MM.1S (cell line): Measurements from ENCODE around the gene GSE1.

Source experiments
- DNase-seq: peaks from one replicate; pipeline ENCODE4 v3.0.0-alpha.2; 2015
- H2AFZ ChIP-seq: fragments of 300-600 bp; sonication (generic); 2 replicates; pipeline ENCODE4 v1.6.0; 2016; ENCODE audit warnings: antibody characterized with exemption, low read length
- H3F3A ChIP-seq: fragments of 300-600 bp; sonication (generic); 2 replicates; pipeline ENCODE4 v1.6.1; 2016; ENCODE audit warnings: mild to moderate bottlenecking, antibody characterized with exemption, low read length, moderate library complexity, mixed read lengths; ENCODE audit not compliant: insufficient read depth
- H3K27ac ChIP-seq: fragments of 300-600 bp; sonication (generic); 2 replicates; pipeline ENCODE4 v1.5.1; 2016; ENCODE audit warnings: mild to moderate bottlenecking, low read length
- H3K27me3 ChIP-seq: fragments of 300-600 bp; sonication (generic); replicated peaks from 2 replicates; pipeline ENCODE4 v1.6.0; 2016; ENCODE audit warnings: low read length; ENCODE audit not compliant: insufficient read depth
- H3K36me3 ChIP-seq: fragments of 300-600 bp; sonication (generic); replicated peaks from 2 replicates; pipeline ENCODE4 v1.6.1; 2016; ENCODE audit warnings: mild to moderate bottlenecking, low read length, mixed read lengths; ENCODE audit not compliant: insufficient read depth
- H3K4me1 ChIP-seq: fragments of 300-600 bp; sonication (generic); 2 replicates; pipeline ENCODE4 v1.6.1; 2016; ENCODE audit warnings: low read length, mixed read lengths
- H3K4me2 ChIP-seq: fragments of 300-600 bp; sonication (generic); 2 replicates; pipeline ENCODE4 v1.6.0; 2016; ENCODE audit warnings: low read depth, low read length
- H3K4me3 ChIP-seq: fragments of 300-600 bp; sonication (generic); 2 replicates; pipeline ENCODE4 v1.5.1; 2016; ENCODE audit warnings: low read length, mixed read lengths
- H3K79me2 ChIP-seq: fragments of 300-600 bp; sonication (generic); 2 replicates; pipeline ENCODE4 v1.6.1; 2016; ENCODE audit warnings: mixed run types, low read length, mixed read lengths
- H3K9ac ChIP-seq: fragments of 300-600 bp; sonication (generic); 2 replicates; pipeline ENCODE4 v1.6.1; 2016; ENCODE audit warnings: low read length, mixed read lengths
- H3K9me2 ChIP-seq: fragments of 300-600 bp; sonication (generic); replicated peaks from 2 replicates; pipeline ENCODE4 v1.6.1; 2016; ENCODE audit warnings: mild to moderate bottlenecking, low read length, mixed read lengths; ENCODE audit not compliant: insufficient read depth
- H3K9me3 ChIP-seq: fragments of 300-600 bp; sonication (generic); replicated peaks from 2 replicates; pipeline ENCODE4 v1.6.1; 2016; ENCODE audit warnings: mild to moderate bottlenecking, low read length, mixed read lengths; ENCODE audit not compliant: insufficient read depth
- H4K20me1 ChIP-seq: fragments of 300-600 bp; sonication (generic); 2 replicates; pipeline ENCODE4 v1.6.1; 2016; ENCODE audit warnings: mild to moderate bottlenecking, low read length, moderate library complexity, mixed read lengths; ENCODE audit not compliant: insufficient read depth
- CTCF ChIP-seq: fragments of 300-600 bp; sonication (generic); IDR thresholded peaks from 2 replicates; pipeline ENCODE4 v1.5.1; 2016; ENCODE audit warnings: antibody characterized with exemption, low read length, mixed read lengths
- EZH2 ChIP-seq: fragments of 300-600 bp; sonication (generic); optimal IDR thresholded peaks from 2 replicates; pipeline ENCODE3; 2017; ENCODE audit warnings: low read depth, mild to moderate bottlenecking, antibody characterized with exemption, low read length, mixed read lengths
- EZH2phosphoT487 ChIP-seq: fragments of 300-600 bp; sonication (generic); IDR thresholded peaks from 2 replicates; pipeline ENCODE4 v1.6.1; 2018; ENCODE audit warnings: antibody characterized with exemption, low read length

The GSE1 gene

DNA sequence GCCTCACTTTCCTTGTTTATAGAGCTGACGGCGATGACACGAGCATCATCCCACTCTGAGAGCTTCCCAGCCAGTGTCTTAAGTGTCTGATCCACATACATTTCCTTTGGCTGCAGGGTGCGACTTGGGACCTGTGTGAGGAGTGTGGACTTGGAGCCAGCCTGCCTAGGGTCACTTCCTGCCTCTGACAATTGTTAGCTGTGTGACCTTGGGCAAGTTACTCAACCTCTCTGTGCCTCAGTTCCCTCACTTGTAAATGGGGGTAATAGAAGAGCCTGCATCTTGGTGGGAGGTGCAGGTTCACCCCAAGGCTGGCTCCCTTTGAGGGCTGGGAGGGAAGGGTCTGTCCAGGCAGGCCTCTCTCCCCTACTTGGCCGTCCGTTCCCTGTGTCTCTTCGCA lies 27.4 kb upstream of the GSE1 start:
- no peaks in the 10 kb centered on the region for H3K27me3 ChIP-seq
- H3K4me2 ChIP-seq = no peak overlapping the region
- H3K9me3 ChIP-seq = no peaks in the 10 kb centered on the region
- TF ChIP-seq EZH2phosphoT487 = no peak
- TF ChIP-seq EZH2 = no peak
- TF ChIP-seq CTCF = no peak
- H3F3A ChIP-seq = no peaks in the 10 kb centered on the region
- H2AFZ ChIP-seq = no peak overlapping the region
- no peaks in the 10 kb centered on the region for H3K9me2 ChIP-seq
- no peaks in the 10 kb centered on the region for H4K20me1 ChIP-seq
- no peaks in the 10 kb centered on the region for H3K36me3 ChIP-seq
- H3K27ac ChIP-seq = no peak overlapping the region
- no peak overlapping the region for H3K4me3 ChIP-seq
- DNase-seq = no peak
- no peaks in the 10 kb centered on the region for H3K4me1 ChIP-seq
- peaks cover 57% of the 10 kb centered on the region for H3K79me2 ChIP-seq
- no peak overlapping the region for H3K9ac ChIP-seq

- peaks cover 49% of the 10 kb centered on the region for H3K79me2 ChIP-seq
- no peaks in the 10 kb centered on the region for H3K4me1 ChIP-seq
- H3K9ac ChIP-seq = no peak overlapping the region
- H4K20me1 ChIP-seq = no peaks in the 10 kb centered on the region
- H3K27ac ChIP-seq = no peak overlapping the region
- H3K9me2 ChIP-seq = no peaks in the 10 kb centered on the region
- no peaks in the 10 kb centered on the region for H3F3A ChIP-seq
- H3K9me3 ChIP-seq = no peaks in the 10 kb centered on the region
- H3K27me3 ChIP-seq = no peaks in the 10 kb centered on the region
- no peak overlapping the region for H3K4me2 ChIP-seq
- H2AFZ ChIP-seq = no peak overlapping the region
- H3K4me3 ChIP-seq = no peak overlapping the region
- no peak for DNase-seq
- TF ChIP-seq CTCF (no peak), EZH2phosphoT487 (no peak), EZH2 (no peak)
- no peaks in the 10 kb centered on the region for H3K36me3 ChIP-seq
These were observed 26.6 kb upstream of the GSE1 start for GRCh38 chr16:85586380-85587104.

- Histone ChIP-seq H4K20me1 (no peaks in the 10 kb centered on the region), H3K4me1 (no peaks in the 10 kb centered on the region), H3K9ac (no peak overlapping the region), H3K9me3 (no peaks in the 10 kb centered on the region), H3K79me2 (peaks cover 38% of the 10 kb centered on the region), H3K27me3 (no peaks in the 10 kb centered on the region), H3F3A (no peaks in the 10 kb centered on the region), H3K4me2 (no peak overlapping the region), H3K36me3 (no peaks in the 10 kb centered on the region), H3K4me3 (no peak overlapping the region), H3K9me2 (no peaks in the 10 kb centered on the region), H3K27ac (no peak overlapping the region), H2AFZ (no peak overlapping the region)
- no peak for DNase-seq
- TF ChIP-seq CTCF (no peak), EZH2phosphoT487 (no peak), EZH2 (no peak)
These were observed 25.2 kb upstream of the GSE1 start for GRCh38 chr16:85587762-85588556.
